NCI-H526 (cell line): ENCODE measurements around the gene LHPP.

Experiments
- DNase-seq, 2 experiments: peaks; one replicate each; lab custom pipeline; 2025; lab: John Stamatoyannopoulos, UW

The LHPP gene

GRCh38 chr10:124521429-124521871 is 59.8 kb downstream of the LHPP start:
- DNase-seq = no peak

- DNase-seq = no peak
Observed at GRCh38 chr10:124522131-124522932, 60.7 kb downstream of the LHPP start.

DNA sequence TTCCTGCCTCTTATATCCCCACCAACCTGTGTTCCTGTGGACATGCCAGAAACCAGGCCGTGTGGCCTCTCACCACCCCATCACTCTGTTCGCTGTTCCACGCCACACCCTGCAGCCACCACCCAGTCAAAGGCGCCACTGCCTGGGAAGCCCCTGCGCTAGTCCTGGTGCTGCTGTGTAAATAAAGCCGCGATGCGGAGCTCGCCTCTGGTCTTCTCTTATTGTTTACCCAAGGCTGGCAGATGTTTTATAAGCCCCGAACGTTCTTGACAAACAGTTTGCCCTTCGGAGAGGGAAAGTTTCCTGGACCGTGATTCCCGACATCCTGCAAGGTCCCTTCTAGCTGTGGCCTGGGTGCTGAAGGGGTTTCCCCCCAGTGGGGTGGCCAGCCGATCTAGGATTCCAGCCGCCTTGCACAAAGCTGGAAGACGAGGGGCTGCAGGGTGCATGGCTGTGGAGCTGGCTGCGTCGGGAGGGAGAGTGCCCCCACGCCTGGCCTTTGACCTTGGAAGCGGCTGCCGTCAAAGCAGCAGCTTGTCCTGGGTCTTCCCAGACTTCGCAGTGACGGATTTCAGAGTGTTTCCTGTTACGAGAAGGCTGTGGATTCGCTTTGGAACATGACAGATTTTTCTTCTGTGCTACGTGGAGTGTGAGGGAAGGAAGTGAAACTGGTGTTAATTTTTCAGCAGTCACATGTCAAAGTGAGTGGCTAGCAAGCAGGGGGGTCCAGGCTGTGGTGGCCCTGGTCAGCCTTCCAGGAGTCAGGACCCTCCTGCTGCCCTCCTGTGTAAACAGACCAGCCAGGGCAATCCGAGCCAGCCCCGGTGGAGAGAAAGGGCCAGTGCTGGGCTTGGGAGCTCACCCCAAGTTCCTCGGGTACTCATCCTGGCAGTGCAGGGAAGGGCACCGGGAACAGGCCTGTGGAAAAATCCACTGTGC is 61.6 kb downstream of the LHPP start:
- peak; percentile 29 to 70 for DNase-seq

DNA sequence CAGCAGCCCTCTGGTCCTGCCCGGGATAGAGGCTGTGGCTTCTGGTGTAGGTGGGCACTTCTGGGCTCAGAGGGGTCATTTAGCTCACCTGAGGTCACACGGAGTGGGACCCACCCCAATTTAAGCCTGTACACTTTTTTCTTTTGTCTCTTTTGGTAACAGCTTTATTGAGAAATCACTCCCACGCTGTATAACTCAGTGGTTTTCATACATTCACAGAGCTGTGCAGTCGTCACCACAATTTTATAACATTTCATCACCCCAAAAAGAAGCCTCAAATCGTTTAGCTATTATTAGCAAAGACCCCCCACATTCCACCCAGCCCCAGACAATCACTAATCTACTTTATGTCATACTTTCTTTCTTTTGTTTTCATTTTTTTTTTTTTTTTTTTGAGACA is 62.3 kb downstream of the LHPP start:
- no peak for DNase-seq

DNA sequence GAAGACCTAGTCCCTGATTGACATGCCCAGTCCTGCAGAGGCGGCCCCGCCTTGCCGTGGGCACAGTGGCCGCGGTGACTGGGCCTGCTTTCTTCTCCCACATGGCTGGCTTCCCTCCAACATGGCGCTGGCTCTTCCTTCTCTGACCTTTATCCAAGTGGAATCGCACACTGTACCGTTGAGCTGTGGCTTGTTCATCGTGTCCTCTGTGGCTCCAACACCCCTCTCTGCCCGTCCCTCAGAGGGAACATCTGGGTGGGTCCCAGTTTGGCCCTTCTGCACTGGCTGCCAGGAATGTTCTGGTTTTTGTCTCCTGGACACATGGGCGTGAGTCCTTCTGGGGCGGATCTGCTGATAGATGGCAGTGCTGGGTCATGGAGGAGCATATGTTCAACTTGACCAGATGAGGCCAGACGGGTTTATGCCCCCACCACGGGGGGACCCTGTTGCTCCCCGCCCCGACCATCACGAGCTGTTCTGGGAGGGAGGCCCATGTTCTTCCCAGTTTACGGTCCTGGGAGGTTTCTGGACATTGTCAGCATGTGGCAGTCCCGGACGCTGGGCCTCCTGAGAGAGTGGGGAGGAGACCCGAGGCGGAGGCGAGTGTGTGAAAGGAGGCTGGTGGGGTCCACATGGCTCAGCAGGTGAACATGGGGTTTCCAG is 63.5 kb downstream of the LHPP start:
- no peak for DNase-seq

GRCh38 chr10:124525751-124526600 is 64.4 kb downstream of the LHPP start:
- DNase-seq = no peak

- DNase-seq = no peak
Observed at GRCh38 chr10:124526621-124527267, 65.1 kb downstream of the LHPP start.

DNA sequence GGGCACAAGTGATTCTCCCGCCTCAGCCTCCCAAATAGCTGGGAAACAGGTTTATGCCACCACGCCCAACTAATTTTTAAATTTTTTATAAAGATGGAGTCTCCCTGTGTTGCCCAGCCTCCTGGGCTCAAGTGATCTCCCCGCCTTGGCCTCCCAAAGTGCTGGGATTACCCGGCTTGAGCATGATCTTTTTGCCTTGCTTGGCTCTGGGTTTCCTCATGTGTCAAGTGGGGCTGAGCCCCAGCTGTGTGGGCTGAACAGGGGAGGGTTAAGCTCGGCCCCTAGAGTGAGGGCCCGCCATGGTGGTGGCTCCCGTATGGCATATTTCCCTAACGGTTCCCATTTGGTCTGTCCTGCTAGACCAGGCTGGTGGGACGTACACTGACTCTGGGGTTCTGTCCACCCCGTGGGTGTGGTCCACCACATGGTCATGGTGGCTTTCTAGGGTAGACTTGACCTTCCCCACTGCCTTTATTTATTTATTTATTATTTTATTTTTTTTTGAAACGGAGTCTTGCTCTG is 66.3 kb downstream of the LHPP start:
- DNase-seq = no peak

- DNase-seq = no peak
Observed at GRCh38 chr10:124529661-124530214, 68.1 kb downstream of the LHPP start.

DNA sequence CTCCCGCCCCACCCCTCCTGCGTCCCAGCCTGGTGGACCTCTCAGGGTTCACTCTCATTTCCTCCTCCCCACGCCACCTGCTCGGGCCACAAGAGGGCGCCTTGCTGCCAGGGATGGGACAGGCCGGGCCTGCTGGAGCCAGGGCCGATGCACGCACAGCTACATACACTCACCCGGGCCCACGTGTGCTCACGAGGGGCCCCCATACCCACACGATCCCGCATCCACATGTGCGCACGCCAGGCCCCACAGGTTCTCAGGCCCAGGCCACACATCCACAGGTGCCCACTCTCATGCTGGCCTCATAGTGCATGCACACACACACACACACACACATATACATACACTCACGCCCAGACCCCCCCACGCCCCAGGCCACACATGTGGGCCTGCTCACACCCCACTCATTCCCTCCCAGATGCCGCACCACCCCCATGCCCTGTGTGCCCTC is 68.6 kb downstream of the LHPP start:
- DNase-seq = peak; percentile 24 to 81

- DNase-seq = no peak
Observed at GRCh38 chr10:124530816-124531215, 69.2 kb downstream of the LHPP start.

DNA sequence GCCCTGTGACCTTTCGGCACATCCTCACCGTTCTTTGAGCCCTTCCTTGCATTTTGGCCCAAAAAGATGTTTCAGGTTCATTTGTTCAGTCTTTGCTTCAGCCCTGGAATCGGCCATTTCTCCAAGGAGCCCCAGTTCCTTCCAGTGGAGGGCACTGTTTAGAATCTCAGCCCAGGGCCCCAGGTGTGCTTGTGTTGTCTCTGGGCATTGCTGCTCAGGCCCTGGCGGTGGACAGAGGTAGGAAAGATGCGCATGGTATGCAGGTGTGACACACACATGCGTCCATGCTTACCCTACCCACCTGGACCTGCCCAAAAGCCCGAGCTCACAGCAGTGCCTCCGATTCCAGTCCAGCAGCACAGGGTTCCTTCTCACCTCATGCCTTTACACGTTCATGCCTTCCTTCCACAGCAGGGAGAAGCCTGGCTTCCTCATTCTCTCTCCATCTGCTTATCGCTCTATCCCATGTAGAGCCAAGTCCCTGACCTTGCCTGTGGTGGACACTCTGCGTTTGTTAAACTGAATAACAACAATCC is 70.6 kb downstream of the LHPP start:
- peak in 1 of 2 experiments; percentile 12 for DNase-seq

DNA sequence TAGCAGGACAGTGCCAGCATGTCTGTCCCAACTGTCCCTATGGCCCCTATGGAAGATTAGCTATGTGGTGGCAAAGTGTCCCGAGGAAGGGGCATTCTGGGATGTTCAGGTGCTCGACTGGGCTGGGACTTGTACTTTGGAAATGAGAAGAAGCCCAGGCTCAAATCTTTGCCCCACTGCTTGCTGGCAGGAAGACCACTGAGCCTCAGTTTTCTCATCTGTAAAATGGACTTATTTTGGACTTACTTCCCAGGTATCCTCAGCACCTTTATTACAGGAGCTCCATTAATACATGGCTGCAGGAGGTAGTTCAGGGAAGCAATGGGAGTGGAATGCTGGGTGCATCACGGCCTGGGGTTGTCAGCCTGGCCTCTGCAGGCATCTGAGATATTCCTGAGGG is 71.2 kb downstream of the LHPP start:
- DNase-seq = no peak

GRCh38 chr10:124533266-124533665 is 71.6 kb downstream of the LHPP start:
- DNase-seq = no peak

DNA sequence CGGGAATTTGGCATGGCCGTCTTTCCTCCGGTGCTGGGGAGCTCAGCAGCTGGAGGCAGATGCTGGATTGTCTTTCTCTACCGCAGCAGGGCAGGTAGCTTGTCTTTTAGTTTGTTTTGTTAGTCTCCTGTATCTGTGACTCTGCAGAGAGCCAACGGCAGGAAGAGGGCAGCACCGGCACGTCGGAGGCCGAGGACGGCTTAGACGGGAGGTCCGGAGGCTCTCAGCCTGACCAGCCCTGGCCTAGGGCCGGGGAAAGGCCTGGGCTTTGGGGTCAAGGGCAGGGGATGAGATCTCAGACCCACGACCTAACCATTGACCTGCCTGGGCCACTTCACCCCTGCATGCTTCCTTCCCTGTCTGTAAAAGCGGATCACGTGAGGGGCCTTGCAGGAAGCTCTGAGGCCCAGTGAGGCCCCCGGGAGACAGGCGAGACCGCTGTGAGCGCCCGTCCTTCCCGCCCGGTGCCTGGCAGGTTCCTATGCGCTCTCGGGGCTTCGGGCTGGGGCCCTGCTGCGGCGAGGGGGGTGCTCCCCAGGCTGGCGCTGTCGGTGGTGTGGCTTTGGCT is 72.7 kb downstream of the LHPP start:
- DNase-seq = no peak

DNA sequence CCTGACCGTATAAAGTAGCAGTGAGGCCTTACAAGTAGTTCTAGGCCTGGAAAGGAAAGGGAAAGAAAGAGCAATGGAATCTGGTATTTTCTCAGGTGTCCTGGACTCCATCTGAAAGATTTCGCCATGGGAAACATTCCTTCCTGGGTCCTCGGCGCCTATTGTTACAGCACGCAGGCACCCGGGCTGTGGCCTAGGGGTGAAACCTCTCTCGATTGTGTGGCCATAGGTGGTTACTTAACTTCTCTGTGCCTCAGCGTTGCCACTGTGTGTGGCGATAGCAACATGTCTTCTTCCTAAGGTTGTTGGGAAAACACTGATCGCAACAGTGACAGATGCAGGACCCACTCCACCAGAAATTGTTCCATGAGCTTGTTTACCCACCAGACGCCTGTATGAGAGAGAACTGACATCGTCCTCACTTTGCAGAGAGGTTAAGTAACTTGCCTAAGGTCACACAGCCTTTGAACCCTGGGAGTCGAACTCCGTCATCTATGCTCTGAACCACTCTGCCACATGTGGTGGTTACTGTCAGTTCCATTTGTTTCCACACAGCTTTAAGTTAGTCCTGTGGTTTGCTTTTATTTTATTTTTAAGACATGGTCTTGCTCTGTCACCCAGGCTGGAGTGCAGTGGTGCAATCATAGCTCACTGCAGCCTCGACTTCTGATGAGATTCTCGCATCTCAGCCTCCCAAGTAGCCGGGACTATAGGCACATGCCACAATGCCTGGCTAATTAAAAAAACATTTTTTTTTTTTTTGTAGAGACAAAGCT is 73.4 kb downstream of the LHPP start:
- DNase-seq = no peak

- DNase-seq = peak in 1 of 2 experiments; percentile 7
Observed at GRCh38 chr10:124535731-124536495, 74.3 kb downstream of the LHPP start.

GRCh38 chr10:124536496-124537050 is 75.0 kb downstream of the LHPP start:
- DNase-seq = no peak
